GM18867 (cell line): ENCODE measurements around the gene KRTAP10-3.

Experiments
- ATAC-seq: cut with Tn5 transposase; IDR thresholded peaks from one replicate; pipeline ENCODE4 v1.9.1; 2021; ENCODE audit warnings: mild to moderate bottlenecking, moderate library complexity; ENCODE audit not compliant: unreplicated experiment

Gene KRTAP10-3

GRCh38 chr21:44530903-44531605 lies 27.5 kb downstream of the KRTAP10-3 start:
- no peak for ATAC-seq

GRCh38 chr21:44530221-44530902 lies 28.2 kb downstream of the KRTAP10-3 start:
- ATAC-seq, result no peak

- no peak for ATAC-seq
Observed at GRCh38 chr21:44529503-44530125, 29.0 kb downstream of the KRTAP10-3 start.

- ATAC-seq, result no peak
Observed at GRCh38 chr21:44529011-44529421, 29.6 kb downstream of the KRTAP10-3 start.

- no peak for ATAC-seq
Observed at GRCh38 chr21:44528634-44528995, 30.0 kb downstream of the KRTAP10-3 start.

- no peak for ATAC-seq
Observed at GRCh38 chr21:44527983-44528633, 30.5 kb downstream of the KRTAP10-3 start.

GRCh38 chr21:44527156-44527982 lies 31.2 kb downstream of the KRTAP10-3 start:
- ATAC-seq, result no peak

GRCh38 chr21:44526096-44526997 lies 32.2 kb downstream of the KRTAP10-3 start:
- no peak for ATAC-seq

GRCh38 chr21:44525391-44526095 lies 33.1 kb downstream of the KRTAP10-3 start:
- ATAC-seq, result no peak

- ATAC-seq, result no peak
Observed at GRCh38 chr21:44524414-44525371, 33.9 kb downstream of the KRTAP10-3 start.

GRCh38 chr21:44523567-44524413 lies 34.8 kb downstream of the KRTAP10-3 start:
- ATAC-seq, result no peak

GRCh38 chr21:44522753-44523204 lies 35.8 kb downstream of the KRTAP10-3 start:
- no peak for ATAC-seq

GRCh38 chr21:44521928-44522752 lies 36.5 kb downstream of the KRTAP10-3 start:
- no peak for ATAC-seq

GRCh38 chr21:44521301-44521927 lies 37.2 kb downstream of the KRTAP10-3 start:
- ATAC-seq, result no peak
